MM.1S (cell line): ENCODE measurements around the gene SCAANT1.

Experiments
- CTCF ChIP-seq: fragments of 300-600 bp; sonication (generic); IDR thresholded peaks from 2 replicates; pipeline ENCODE4 v1.5.1; 2016; ENCODE audit warnings: antibody characterized with exemption, low read length, mixed read lengths
- EZH2 ChIP-seq: fragments of 300-600 bp; sonication (generic); optimal IDR thresholded peaks from 2 replicates; pipeline ENCODE3; 2017; ENCODE audit warnings: low read depth, mild to moderate bottlenecking, antibody characterized with exemption, low read length, mixed read lengths

GRCh38 chr3:63878394-63879060 is 33.7 kb downstream of the SCAANT1 start:
- no peak for TF ChIP-seq CTCF
- TF ChIP-seq EZH2: no peak
